HT1080 (cell line): ENCODE data around the gene NDUFS7. TPM values are rescaled to one million over a fixed set of nuclear protein-coding genes. Genes with fewer than 3 reads are reported as not detected.

ENCODE experiments used
- DNase-seq: peaks from one replicate; pipeline ENCODE4 v3.0.0-alpha.2; 2015; ENCODE audit warnings: low read depth
- polyA plus RNA-seq, 2 experiments: library from polyadenylated mRNA; depleted of rRNA; stranded (reverse); fragments of >200 nt; gene quantifications; 2 replicates each; pipeline ENCODE4 v1.2.3, GENCODE V29; 2015
- total RNA-seq: library from RNA; depleted of rRNA; stranded (reverse); fragments of >200 nt; shearing (Covaris generic); gene quantifications from 2 replicates; pipeline ENCODE4 v1.2.3, GENCODE V29; 2014; rRNA removed

Gene NDUFS7
- 101 and 141 TPM in 2 replicates for total RNA-seq
- polyA plus RNA-seq (2015; cell fraction: cytosol; rRNA removed), result 114 and 126 TPM in 2 replicates
- 53.6 and 62.7 TPM in 2 replicates for polyA plus RNA-seq (2015; cell fraction: nucleus; rRNA removed)

DNA sequence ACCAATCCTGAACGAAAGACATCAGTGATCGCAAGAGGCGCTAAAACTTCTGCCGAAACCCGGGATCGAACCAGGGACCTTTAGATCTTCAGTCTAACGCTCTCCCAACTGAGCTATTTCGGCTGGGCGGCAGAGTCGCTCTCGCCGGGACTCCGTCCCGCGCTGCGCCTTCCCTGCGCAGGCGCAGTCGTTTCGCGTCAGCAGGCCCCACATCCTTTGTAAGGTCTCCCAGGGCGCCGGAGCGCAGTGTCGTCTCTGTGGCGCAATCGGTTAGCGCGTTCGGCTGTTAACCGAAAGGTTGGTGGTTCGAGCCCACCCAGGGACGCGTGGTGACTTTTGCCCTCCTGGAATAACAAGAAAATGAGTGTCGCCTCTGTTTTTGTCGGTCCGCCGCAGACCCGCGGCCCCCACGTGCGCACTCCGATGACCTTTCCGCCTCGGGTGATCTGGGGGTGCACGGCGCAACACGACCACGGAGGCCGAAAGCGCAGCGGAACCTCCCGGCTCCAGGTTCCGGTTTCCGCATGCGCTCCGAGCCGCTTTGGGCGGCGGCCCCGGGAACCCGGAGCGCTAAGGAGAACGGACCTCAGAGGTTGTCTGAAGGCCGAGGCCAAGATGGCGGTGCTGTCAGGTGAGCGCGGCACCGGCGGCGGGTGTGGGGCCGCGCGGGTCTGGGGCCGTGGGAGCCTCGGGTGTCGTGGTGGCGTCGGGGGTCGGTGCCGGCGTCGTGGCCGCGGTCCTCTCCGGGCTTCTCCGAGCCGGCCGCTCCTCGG, at the start of gene NDUFS7:
Gene NDUFS7 (plus strand): TSS at position 596 of the 773 bp plus-strand sequence. CDS start 20 bp downstream, at position 616.
- DNase-seq, result peak; percentile 90

DNA sequence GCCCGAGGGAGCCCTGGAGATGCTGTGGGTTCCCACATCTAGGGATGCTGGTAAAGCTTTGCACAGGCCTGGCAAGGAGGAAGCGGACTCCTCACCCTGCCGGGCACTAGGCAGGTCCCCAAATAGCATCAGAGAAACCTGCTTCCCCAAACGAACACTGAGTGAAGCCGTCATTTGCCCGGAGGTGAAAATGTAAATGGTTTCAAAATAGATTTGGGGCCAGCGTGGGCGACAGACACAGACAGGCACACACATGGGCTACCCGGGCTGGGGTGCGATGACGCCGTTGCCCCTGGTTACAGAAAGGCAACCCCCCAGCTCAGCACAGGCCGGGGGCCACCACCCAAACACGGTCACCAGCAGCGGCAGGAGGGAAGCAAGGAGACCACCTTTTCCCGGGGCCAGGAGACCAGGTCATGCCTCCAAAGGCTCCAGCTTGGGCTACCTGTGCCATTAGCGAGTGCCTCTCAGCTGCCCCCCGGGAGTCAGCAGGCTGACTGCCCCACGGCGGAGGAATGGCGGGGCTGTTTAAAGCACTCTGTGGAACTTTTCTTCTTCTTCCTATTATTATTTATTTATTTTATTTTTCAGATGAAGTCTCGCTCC, 47.5 kb upstream of the NDUFS7 start:
- no peak for DNase-seq

DNA sequence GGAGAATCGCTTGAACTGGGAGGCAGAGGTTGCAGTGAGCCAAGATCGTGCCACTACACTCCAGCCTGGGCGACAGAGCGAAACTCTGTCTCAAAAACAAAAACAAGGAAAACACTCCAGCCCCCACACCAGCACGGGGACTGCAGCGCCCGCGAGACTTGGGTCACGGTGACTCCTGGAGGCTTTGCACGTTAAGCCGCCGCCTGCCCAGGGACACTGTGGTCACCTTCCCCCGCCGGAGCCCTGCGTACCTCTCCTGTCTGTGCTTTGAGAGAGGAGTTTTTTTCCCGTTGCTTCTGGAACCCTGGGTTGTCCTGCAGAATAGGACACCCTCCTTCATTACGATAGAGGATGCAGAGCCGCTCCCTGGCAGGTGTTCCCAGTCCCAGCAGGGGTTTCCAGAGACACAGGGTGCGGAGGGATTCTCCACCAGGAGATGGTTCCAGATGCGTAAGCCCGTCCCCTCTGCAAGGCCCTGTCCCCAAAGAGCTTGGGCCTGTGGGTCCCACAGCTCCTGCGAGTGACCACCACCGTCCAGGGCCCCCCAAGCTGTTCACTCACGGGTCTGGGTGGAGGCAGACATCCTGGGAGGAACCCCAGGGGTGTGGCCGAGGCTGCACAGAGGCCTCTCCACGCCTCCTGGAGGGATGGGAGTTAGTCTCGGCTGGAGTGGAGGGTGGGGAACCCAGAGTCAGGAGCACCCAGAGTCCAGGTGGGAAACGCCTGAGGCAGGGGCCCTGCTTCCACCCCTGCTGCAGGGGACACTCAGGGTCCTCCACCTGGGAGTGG, 42.8 kb upstream of the NDUFS7 start:
- no peak for DNase-seq

DNA sequence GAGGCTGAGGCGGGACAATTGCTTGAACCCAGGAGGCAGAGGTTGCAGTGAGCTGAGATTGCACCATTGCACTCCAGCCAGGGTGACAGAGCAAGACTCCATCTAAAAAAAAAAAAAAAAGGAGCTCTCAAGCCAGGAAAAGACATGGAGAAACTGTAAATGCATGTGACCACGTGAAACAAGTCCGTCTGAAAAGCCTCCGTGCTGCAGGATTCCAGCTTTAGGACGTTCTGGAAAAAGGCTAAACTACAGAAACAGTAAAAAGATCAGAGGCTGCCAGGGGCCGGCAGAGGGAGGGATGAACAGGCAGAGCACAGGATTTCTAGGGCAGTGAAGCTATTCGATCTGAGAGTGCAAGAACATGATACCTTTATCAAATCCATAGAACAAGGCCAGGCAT, 40.7 kb upstream of the NDUFS7 start:
- no peak for DNase-seq

DNA sequence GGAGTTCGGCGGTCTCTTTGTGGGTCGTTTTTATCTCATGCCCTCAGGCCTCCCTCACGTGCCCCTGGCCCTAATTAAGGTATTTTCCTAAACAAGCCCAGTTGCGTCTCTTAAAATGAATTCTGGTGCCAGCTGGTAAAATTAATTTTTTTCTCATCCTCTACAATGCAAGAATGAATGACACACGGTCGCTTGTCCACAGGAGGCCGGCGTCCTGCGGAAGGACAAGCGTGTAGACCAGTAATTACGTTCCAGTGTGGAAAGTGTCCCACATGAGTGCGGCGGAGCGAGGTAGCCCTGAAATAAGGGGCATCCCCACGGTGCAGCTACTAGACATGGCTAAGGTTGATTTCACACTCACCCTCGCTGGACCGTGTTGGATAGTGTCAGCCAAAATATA, 34.5 kb upstream of the NDUFS7 start:
- DNase-seq, result no peak

DNA sequence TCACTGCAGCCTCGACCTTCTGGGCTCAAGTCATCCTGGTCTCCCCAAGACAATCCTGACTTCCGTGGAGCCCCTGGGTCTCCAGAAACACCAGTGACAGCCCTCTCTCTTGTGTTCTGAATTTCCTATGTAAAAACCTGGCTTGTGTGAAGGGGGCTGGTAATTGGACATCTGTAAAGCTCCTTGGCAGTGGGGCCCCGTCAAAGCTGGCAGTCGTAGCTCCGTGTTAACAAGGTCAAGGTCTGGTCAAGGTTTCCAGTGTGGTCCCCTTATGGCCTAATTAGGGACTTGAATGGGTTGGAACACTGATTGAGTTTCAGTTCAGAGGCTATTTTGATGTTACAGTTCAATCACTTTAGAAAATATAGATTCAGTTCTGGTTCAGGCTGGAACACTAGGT, 32.8 kb upstream of the NDUFS7 start:
- no peak for DNase-seq

DNA sequence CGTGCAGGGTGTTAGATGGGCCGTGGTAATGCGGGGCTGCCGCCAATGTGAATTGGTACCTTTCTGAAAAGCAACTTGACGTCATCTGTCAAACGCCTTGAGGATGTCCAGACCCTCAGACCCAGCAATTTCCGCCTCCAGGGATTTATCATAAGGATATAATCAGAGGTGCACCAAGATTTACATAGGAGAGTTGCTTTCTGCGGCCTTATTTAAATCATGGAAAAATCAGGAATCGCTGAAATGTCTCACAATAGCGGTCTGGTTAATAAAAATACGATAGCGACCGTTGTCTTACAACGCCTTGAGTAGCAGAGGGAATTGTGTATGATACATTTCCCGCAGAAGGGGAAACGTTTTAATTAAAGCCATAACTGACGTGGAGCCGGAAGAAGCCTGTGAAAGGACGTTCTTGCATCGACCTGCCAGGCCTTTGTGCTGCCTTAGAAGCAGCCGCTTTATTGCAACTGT, 32.3 kb upstream of the NDUFS7 start:
- DNase-seq, result no peak

DNA sequence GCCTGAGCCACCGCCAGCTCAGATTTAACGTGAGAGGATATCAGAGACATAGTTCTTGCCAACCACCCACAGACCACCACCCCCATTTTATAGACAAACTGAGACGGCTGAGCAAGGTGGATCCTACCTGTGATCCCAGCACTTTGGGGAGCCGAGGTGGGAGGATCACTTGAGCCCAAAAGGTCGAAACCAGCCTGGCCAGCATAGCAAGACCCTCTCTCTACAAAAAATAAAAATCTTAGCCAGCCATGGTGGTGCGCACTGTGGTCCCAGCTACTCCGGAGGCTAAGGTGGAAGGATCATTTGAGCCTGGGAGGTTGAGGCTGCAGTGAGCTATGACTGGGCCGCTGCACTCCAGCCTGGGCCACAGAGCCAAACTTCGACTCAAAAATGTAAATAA, 30.6 kb upstream of the NDUFS7 start:
- no peak for DNase-seq

DNA sequence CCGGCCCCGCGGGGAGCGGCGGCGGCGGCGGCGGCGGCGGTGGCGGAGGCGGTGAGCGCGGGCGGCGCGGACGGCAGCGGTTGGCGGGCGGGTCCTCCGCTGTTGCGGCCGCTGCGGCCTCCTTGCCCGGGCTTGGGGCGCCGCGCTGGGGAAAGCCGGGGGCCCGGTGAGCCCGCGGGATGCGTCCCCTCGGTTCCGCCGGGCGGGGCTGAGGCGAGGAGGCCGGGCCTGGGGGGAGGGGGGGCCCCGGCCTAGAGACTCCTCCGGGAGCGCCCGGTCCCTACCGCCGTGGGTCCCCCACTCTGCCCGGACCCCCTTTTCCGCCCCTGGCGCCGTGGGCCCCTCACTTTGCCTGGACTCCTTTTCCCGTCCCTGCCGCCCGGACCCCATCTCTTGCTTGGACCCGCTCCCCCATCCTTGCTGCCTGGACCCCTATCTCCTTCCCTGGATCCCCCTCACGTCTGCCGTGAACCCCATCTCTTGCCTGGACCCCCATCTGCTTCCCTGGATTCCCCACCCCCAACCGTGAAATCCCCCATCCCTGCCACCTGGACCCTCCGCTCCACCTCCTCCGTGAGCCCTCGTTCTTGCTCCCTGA, 28.6 kb upstream of the NDUFS7 start:
- DNase-seq, result no peak

DNA sequence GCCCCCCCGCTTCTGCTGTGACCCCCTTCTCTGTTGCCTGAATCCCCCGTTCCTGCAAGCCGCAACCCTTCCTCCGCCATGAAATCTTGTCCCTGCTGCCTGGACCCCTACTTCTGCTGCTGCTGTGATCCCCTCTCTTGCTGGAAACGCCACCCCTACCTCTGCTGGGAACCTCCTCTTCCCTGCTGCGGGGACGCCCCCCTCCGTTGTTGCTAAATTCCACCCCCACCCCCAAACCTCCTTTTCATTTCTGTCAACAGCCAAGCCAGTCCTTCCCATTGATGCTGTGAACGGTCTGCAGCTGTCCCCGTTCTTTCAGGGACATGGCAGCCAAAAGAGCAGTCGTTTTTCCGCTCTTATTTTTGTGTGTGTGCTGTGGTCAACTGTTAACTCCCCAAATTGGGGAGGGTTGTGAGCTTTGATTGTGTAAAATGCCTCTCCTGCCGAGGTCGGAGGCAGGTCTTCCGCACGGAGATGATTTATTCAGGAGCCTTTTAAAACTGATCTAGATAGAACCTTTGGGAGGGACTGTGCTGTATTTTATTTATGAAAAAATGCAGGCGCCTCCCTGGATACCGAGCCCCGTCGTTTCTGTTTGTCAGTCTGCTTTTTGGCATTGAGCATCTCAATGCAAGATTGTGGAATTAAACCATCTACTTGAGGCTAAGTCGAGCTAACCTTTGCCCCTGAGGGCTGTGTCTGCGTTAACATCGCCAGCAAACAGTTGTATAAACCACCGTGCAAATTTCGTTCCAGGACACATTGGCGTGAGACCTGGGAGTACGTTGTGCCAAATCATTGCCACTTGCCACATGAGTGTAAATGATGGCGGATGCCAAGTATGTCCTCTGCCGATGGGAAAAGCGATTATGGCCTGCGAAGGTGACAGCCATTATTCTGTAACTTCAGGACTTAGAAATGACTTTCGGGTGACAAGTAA, 27.9 kb upstream of the NDUFS7 start:
- DNase-seq, result no peak

DNA sequence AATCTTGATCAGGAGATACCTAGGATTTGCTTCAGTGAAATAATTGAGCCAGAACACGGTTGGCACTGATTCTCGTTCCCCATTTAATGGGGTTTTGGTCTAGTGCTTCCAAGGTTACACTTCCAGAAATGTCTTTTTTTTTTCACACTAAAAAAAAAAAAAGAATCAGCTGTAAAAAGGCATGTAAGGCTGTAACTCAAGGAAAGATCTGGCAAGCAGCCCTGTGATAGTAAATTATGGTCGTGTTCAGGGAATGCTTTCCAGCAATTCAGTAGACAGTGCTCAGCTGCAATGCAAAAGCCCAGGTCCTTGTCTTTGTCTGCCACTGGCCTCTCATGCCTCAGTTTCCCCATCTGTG, 27.2 kb upstream of the NDUFS7 start:
- DNase-seq, result no peak

DNA sequence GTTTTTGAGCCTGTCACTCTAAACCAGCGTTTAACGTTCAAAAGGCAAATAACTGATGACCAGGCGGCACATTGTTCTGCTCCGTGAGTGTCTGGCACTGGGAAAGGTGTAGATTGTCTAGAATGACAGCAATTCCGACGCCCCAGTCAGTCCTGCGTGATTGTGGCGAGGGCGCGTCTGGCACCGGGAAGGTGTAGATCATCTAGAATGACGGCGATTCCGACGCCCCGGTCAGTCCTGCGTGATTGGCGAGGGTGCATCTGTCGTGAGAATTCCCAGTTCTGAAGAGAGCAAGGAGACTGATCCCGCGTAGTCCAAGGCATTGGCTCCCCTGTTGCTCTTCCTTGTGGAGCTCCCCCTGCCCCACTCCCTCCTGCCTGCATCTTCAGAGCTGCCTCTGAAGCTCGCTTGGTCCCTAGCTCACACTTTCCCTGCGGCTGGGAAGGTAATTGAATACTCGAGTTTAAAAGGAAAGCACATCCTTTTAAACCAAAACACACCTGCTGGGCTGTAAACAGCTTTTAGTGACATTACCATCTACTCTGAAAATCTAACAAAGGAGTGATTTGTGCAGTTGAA, 26.1 kb upstream of the NDUFS7 start:
- no peak for DNase-seq

DNA sequence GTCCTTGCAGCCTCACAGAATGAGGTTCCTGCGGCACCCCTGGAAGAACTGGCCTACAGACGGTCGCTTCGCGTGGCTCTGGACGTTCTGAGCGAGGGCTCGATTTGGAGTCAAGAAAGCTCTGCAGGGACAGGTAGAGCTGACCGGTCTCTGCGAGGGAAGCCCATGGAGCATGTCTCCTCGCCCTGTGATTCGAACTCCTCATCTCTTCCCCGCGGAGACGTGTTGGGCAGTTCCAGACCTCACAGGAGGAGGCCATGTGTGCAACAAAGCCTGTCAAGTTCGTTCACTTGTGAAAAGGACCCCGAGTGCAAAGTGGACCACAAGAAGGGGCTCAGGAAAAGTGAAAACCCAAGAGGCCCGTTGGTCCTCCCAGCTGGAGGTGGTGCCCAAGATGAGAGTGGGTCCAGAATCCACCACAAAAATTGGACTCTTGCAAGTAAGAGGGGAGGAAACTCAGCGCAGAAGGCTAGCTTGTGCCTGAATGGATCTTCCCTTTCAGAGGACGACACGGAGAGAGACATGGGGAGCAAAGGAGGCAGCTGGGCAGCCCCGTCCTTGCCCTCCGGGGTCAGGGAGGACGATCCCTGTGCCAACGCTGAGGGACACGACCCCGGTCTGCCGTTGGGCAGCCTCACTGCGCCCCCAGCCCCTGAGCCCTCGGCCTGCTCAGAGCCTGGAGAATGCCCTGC, 23.4 kb upstream of the NDUFS7 start:
- DNase-seq, result no peak

DNA sequence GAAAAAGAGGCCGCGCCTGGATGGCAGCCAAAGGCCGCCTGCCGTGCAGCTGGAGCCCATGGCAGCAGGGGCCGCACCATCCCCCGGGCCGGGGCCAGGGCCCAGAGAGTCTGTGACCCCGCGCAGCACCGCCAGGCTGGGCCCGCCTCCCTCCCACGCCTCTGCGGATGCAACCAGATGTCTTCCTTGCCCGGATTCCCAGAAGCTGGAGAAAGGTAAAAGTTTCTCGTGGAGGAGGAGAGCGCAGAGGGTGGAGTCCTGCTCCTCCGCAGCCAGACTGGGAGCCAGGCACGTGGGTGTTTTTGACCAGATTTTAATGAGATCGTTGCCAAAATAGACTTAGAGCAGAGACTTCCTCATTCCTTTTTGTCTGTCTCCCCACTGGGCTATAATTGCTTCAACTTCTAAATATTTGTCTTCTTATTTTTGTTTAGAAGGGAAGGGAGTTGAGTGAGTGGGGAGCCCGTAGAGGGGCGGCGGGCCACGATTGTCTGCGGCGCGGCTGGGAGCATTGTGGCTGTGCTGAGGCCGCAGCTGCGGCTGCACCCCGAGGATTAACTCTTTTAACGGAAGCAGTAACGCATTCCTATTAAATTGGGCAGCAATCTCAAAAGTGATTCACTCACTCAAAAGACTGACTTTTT, 22.8 kb upstream of the NDUFS7 start:
- no peak for DNase-seq

DNA sequence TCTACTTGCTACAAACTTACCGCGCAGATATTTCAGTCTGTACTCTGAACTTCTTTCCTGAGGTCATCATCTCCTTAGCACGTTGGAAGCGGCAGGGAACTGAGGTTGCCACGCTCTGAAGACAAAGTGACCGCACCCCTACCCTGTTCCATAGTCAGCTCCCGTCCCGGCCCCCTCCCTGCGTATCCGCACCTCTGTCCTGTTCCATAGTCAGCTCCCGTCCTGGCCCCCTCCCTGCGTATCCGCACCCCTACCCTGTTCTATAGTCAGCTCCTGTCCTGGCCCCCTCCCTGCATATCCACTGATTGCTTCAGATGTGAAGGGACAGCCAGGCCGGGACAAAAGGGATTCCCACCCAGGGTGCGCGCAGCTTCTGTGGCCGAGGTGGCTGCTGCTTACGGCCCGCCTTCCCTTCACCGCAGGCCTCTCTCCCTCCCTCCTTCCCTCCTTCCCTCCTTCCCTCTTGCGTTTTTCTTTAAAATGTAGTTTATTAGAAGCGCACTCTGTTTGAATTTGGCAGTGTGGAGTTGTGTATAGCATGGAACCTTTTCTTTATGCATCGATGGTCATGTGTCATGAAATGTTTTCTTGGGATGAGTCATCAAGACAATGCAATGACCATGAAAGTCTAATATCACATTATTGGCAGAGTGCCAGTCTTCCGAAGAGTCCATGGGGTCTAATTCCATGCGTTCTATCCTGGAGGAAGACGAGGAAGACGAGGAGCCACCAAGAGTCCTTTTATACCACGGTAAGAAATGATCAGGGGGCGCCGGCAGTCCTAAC, 21.9 kb upstream of the NDUFS7 start:
- DNase-seq, result no peak

DNA sequence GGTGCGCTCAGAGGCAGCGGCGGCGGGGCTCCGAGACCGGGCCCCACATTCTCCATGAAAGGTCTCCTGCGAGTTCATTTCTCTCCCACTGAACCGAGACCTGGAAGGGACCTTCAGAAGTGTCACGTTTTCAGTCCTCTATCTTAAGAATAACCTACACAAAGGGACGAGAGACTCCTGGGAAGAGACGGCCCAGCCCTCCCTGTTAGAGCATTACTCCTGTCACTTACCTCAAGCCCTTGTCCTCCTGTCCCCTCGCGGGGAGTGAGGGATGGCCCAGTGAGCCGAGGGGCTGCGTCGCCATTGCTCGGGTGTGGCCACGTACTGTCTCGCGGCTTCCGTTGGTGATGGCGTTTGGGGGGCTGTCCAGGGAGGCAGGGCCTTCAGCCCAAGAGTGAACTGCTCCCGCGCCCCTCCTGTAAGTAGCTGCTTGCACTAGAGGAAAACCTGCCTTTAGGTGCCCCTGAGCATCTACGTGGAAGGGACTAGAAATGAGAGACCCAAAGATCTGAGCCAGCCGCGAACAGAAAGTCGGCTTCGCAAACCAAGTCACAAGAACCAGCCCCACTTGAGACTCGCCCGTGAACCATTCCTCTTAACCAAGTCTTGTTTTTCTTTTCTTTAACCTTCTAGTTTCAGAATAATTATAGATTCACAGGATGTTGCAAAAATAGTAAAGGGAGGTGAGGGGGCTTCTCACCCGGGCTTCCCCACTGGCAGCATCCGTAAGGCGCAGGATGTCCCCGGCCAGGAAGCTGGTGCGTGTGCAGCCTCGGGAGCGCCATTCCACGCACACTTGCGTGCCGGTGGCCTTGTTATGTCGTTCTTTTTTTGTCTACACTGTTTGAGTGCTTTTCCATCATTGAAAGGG, 21.1 kb upstream of the NDUFS7 start:
- DNase-seq, result no peak

DNA sequence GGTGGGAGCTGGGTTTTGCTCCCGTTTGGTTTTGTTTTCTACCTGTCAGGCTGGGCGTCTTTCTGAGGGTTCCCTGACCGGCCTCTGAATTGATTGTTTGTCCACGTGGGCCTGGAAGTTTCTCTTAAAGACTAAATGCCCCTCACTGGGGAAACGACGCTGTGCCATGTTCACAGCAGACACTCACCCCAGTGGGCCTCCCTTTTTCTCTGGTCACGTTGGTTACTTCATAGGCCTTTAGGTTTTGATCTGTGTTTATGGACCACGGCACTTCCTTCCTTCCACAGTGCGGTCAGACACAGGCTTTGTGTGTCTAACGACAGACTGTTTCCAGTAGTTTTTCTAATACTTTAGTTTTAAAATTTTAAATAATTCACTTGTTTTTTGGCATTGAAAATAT, 20.1 kb upstream of the NDUFS7 start:
- no peak for DNase-seq
